Upper lobe of right lung (tissue), 1 donor: ENCODE results near the gene SLC22A14. TPM values are rescaled to one million over a fixed set of nuclear protein-coding genes. Genes with fewer than 3 reads are reported as not detected.
"Not testable (repeated sequence)": the region's sequence is repeated elsewhere in the genome, so short reads cannot be mapped to it uniquely, and the experiment has no call there.

Source experiments
- ATAC-seq: fragments of 200-7000 bp; cut with Tn5 transposase; one replicate; pipeline ENCODE4 v1.9.1; 2020; ENCODE audit warnings: mild to moderate bottlenecking, moderate library complexity
- DNase-seq: peaks from one replicate; pipeline ENCODE4 v3.0.0-alpha.2; 2020
- H3K27ac ChIP-seq: fragments of 200-600 bp; one replicate; pipeline ENCODE4 v1.8.0; 2022
- H3K27me3 ChIP-seq: fragments of 200-600 bp; one replicate; pipeline ENCODE4 v1.8.0; 2022; ENCODE audit warnings: mild to moderate bottlenecking
- H3K36me3 ChIP-seq: fragments of 200-600 bp; one replicate; pipeline ENCODE4 v1.8.0; 2022
- H3K4me1 ChIP-seq: fragments of 200-600 bp; one replicate; pipeline ENCODE4 v1.8.0; 2022
- H3K4me3 ChIP-seq: fragments of 200-600 bp; one replicate; pipeline ENCODE4 v1.8.0; 2022; ENCODE audit warnings: mild to moderate bottlenecking
- H3K9me3 ChIP-seq: fragments of 200-600 bp; one replicate; pipeline ENCODE4 v1.8.0; 2022
- CTCF ChIP-seq: fragments of 200-600 bp; IDR thresholded peaks from one replicate; pipeline ENCODE4 v1.8.0; 2022; ENCODE audit warnings: antibody characterized with exemption
- intact Hi-C: fragments of 100-400 bp; cut with DNase I; formaldehyde crosslinking; loops from one replicate; pipeline ENCODE4 v1.11.0; 2022
- long read RNA-seq: library from polyadenylated mRNA; unstranded; transcript quantifications from one replicate; pipeline ENCODE4 v2.0.0, GENCODE V29; 2021
- total RNA-seq: library from RNA; stranded (reverse); fragmentation: NEBNext Ultra II Directional; extraction: Animal tissue kit (Norgen Biotek cat#: 25700); gene quantifications from one replicate; pipeline ENCODE4 v1.2.1, GENCODE V29; 2021
- donor health status: DM: no; HTN: yes; CAD: no; lungs with severe emphysema.

The SLC22A14 gene
- total RNA-seq = 0.20 TPM
- long read RNA-seq, partial matches to known transcripts = 0 of 1 reads
- long read RNA-seq, other reads (novel, unspliced or antisense) = 1 of 1 reads

- Histone ChIP-seq H3K4me1 (no peaks in the 10 kb centered on the region), H3K27me3 (no peaks in the 10 kb centered on the region), H3K36me3 (no peaks in the 10 kb centered on the region), H3K27ac (no peak within 1 kb of the TSS), H3K4me3 (no peak within 1 kb of the TSS), H3K9me3 (no peaks in the 10 kb centered on the region)
- DNase-seq = no peak
- intact Hi-C loops = no loop called here
- no peak for ATAC-seq
- no peak for TF ChIP-seq CTCF
These were observed at the start of gene SLC22A14 for GRCh38 chr3:38281895-38282686. SLC22A14 (plus strand) TSS chr3:38282294; CDS start chr3:38306027, 23,733 bp downstream.

DNA sequence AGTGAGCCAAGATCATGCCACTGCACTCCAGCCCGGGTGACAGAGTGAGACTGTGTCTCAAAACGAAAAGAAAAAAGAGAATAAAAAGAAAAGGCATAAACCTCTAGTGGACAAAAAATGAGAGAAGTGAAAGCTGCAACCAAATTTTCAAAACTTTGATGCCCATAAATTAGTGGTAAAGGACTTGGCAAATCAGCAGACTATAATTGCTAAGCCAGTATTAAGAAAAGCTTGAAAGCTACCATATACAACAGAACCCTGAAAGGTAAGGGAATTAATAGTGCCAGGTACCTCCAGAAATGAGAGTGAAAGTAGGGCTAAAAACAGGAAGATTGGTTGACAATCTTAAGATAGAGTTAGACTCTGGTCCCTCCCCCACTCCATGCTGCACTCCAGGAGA, 49.4 kb upstream of the SLC22A14 start:
- Histone ChIP-seq H3K4me3 (no peak overlapping the region), H3K9me3 (no peaks in the 10 kb centered on the region), H3K4me1 (no peaks in the 10 kb centered on the region), H3K27me3 (no peaks in the 10 kb centered on the region), H3K27ac (no peak overlapping the region), H3K36me3 (peaks cover 24% of the 10 kb centered on the region)
- no peak for ATAC-seq
- TF ChIP-seq CTCF = no peak
- intact Hi-C loops = no loop called here
- DNase-seq = no peak

DNA sequence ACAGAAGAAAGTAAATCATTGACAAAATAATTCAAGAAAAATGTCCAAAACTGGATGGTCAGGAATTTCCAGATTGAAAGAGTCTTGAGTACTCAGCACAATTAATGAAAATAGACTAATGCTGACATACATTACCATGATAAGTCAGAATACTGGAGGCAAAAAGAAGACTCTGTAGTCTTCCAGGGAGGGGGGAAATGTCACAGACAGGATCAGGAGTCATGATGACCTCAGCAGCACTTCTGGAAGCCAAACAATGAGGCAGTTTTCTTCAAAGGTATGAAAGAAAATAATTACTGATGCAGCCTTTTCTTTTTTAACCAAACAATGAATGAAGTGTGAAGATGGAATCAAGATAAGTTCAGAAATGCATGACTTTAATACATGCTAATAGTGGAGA, 46.6 kb upstream of the SLC22A14 start:
- ATAC-seq = no peak
- no peaks in the 10 kb centered on the region for H3K4me1 ChIP-seq
- no peak overlapping the region for H3K4me3 ChIP-seq
- intact Hi-C loops = no loop called here
- H3K9me3 ChIP-seq = no peaks in the 10 kb centered on the region
- TF ChIP-seq CTCF = no peak
- peaks cover 24% of the 10 kb centered on the region for H3K36me3 ChIP-seq
- no peaks in the 10 kb centered on the region for H3K27me3 ChIP-seq
- DNase-seq = no peak
- no peak overlapping the region for H3K27ac ChIP-seq

GRCh38 chr3:38238416-38239008, 43.6 kb upstream of the SLC22A14 start:
- no peak for TF ChIP-seq CTCF
- DNase-seq (no peak), ATAC-seq (no peak)
- H3K27ac ChIP-seq = no peak overlapping the region
- H3K4me3 ChIP-seq = no peak overlapping the region
- no peaks in the 10 kb centered on the region for H3K9me3 ChIP-seq
- no peaks in the 10 kb centered on the region for H3K4me1 ChIP-seq
- intact Hi-C loops = no loop called here
- H3K36me3 ChIP-seq = peaks cover 19% of the 10 kb centered on the region
- no peaks in the 10 kb centered on the region for H3K27me3 ChIP-seq

- H3K27me3 ChIP-seq, H3K4me1 ChIP-seq, ATAC-seq, H3K9me3 ChIP-seq, H3K4me3 ChIP-seq, DNase-seq, intact Hi-C loops, H3K27ac ChIP-seq: not testable (repeated sequence)
- H3K36me3 ChIP-seq = peaks cover 31% of the 10 kb centered on the region
These were observed 39.3 kb upstream of the SLC22A14 start for GRCh38 chr3:38242812-38243211.

- Histone ChIP-seq H3K4me1 (no peaks in the 10 kb centered on the region), H3K9me3 (no peaks in the 10 kb centered on the region), H3K27me3 (no peaks in the 10 kb centered on the region), H3K27ac (no peak overlapping the region), H3K4me3 (no peak overlapping the region), H3K36me3 (peaks cover 59% of the 10 kb centered on the region)
- ATAC-seq (no peak), DNase-seq (no peak)
- intact Hi-C loops = no loop called here
- no peak for TF ChIP-seq CTCF
These were observed 36.2 kb upstream of the SLC22A14 start for GRCh38 chr3:38245930-38246329.
